ENCODE measurements around the gene ARHGAP18. TPM values are rescaled to one million over a fixed set of nuclear protein-coding genes. Genes with fewer than 3 reads are reported as not detected.

ARHGAP18 gene
- total RNA-seq, 4 donors from 2014 or later: 5.1 to 12.7 (median 7.7) TPM

DNA sequence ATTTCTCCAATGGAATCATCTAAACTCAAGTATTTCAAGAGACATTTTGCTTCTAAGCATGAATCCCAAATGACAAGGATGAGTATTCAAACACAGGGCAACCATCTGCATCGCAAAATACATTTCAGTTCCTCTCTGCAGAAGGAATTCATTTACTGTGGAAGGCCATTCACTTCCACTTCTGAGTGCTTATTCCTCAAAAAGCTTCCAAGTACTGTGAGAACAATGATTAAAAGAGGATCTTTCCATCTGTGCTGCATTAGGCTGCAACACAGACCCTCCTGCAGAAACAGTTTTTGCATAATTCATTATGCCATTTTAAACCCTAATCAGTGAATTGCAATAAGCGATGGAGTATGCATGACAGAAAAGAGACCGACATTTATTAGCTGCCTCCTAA is 52.5 kb downstream of the ARHGAP18 start:
- 73 to 82% methylated on average over 3 of the region's 3 CpGs for WGBS, 2 donors
- intact Hi-C loops (cut with DNase I; ENCODE audit: low total_unique reads): no loop called here
- no peak for TF ChIP-seq CTCF (IDR thresholded peaks at IDR 0.05)
- TF ChIP-seq POLR2A (IDR thresholded peaks at IDR 0.05): no peak
- no peak for DNase-seq (ENCODE audit: low spot score in 2 of 2)
- no peak overlapping the region for H3K4me3 ChIP-seq (ENCODE audit: low read depth, poor library complexity, severe bottlenecking)

DNA sequence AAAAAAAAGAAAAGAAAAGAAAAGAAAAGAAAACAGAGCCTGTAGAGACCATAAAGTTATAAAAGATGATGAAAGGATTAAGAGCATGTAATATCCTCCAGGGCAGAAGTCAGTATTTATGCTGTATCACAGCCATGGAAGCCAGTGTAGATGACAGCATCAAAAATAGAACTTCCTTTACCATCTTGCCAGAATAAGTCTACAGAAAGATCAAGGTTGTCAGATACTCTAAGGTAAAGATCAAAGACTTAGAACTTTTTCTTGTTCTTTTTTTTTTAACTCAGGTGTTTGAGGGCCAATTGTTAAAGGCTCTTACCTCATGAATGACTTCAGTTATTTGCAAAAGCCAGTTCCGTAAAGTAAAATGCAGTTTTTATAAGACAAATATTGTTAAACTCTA is 54.6 kb downstream of the ARHGAP18 start:
- no peak for DNase-seq (ENCODE audit: low spot score in 2 of 2)
- no peak overlapping the region for H3K4me3 ChIP-seq (ENCODE audit: low read depth, poor library complexity, severe bottlenecking)
- WGBS, 2 donors: 87 to 88% methylated on average over 1 of the region's 1 CpG
- no peak for TF ChIP-seq POLR2A (IDR thresholded peaks at IDR 0.05)
- no peak for TF ChIP-seq CTCF (IDR thresholded peaks at IDR 0.05)
- intact Hi-C loops (cut with DNase I; ENCODE audit: low total_unique reads): no loop called here

- H3K4me3 ChIP-seq (ENCODE audit: low read depth, poor library complexity, severe bottlenecking): no peak overlapping the region
- no peak for DNase-seq (ENCODE audit: low spot score in 2 of 2)
- intact Hi-C loops (cut with DNase I; ENCODE audit: low total_unique reads): no loop called here
- TF ChIP-seq POLR2A (IDR thresholded peaks at IDR 0.05) (no peak), CTCF (IDR thresholded peaks at IDR 0.05) (no peak)
- 88 to 91% methylated on average over 2 of the region's 2 CpGs for WGBS, 2 donors
Observed at GRCh38 chr6:129653746-129654145, 56.2 kb downstream of the ARHGAP18 start.

- intact Hi-C loops (cut with DNase I; ENCODE audit: low total_unique reads): no loop called here
- WGBS, 2 donors: 78 to 90% methylated on average over 2 of the region's 2 CpGs
- no peak for TF ChIP-seq POLR2A (IDR thresholded peaks at IDR 0.05)
- TF ChIP-seq CTCF (IDR thresholded peaks at IDR 0.05): no peak
- no peak for DNase-seq (ENCODE audit: low spot score in 2 of 2)
- no peak overlapping the region for H3K4me3 ChIP-seq (ENCODE audit: low read depth, poor library complexity, severe bottlenecking)
Observed at GRCh38 chr6:129653229-129653628, 56.7 kb downstream of the ARHGAP18 start.

DNA sequence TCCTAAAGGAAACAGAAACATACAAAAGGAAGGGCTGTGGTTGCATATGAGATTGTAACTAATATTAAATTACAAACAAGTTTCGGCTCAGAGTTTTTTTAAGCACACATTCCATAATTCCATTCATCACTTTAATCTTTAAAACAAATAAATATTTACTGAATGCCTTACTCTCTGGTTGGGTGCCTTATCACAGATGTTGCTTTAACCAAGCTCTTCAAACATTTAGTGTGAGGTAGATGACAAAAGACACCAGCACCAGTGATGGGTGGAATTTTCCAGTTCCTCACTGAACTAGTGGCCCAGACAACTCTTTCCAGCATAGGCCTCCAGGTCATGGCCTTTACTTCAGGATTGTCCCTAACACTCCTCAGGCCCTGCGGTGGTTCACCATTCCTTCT is 58.7 kb downstream of the ARHGAP18 start:
- no peak for DNase-seq (ENCODE audit: low spot score in 2 of 2)
- intact Hi-C loops (cut with DNase I; ENCODE audit: low total_unique reads): no loop called here
- H3K4me3 ChIP-seq (ENCODE audit: low read depth, poor library complexity, severe bottlenecking): no peak overlapping the region
- TF ChIP-seq POLR2A (IDR thresholded peaks at IDR 0.05) (no peak), CTCF (IDR thresholded peaks at IDR 0.05) (no peak)
- 86% methylated on average over 2 of the region's 2 CpGs for WGBS, 2 donors

DNA sequence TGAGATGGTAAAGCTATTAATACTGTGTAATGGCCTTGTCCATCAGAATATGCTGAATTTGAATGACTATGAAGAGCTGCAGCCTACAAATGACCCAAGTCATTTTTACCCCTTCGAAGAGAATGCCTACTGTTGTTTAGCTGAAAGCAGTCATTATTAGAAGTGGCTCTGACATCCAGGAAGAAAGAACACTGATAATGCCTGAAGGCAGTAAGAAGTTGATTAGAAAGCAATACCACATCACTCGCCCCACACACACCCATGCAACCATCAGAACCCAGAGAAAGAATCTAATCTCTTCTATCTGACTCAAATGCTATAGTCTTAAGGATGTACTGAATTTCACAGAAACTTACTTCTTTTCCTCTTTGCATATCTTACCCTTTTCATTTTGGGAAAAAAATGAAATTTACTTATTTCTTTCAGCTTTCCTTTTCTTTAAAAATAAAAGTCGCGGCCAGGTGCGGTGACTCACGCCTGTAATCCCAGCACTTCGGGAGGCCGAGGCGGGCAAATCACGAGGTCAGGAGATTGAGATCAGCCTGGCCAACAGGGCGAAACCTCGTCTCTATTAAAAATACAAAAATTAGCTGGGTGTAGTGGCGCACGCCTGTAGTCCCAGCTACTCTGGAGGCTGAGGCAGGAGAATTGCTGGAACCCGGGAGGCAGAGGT is 61.0 kb downstream of the ARHGAP18 start:
- WGBS, 2 donors: 86 to 91% methylated on average over 15 of the region's 15 CpGs
- TF ChIP-seq CTCF (IDR thresholded peaks at IDR 0.05) (no peak), POLR2A (IDR thresholded peaks at IDR 0.05) (no peak)
- intact Hi-C loops (cut with DNase I; ENCODE audit: low total_unique reads): no loop called here
- H3K4me3 ChIP-seq (ENCODE audit: low read depth, poor library complexity, severe bottlenecking): no peak overlapping the region
- DNase-seq (ENCODE audit: low spot score in 2 of 2): no peak

All from lower leg skin (tissue), 4 donors.